ENCODE measurements around the gene RGL3. TPM values are rescaled to one million over a fixed set of nuclear protein-coding genes. Genes with fewer than 3 reads are reported as not detected.
A peak's percentile ranks its signal among the peaks of the same experiment; 100 is the strongest.

Gene RGL3
- total RNA-seq, 2 experiments from 2014 or later: not detected

- H3K4me1 Mint-ChIP-seq (ENCODE audit: low read depth): no peaks in the 10 kb centered on the region
- ATAC-seq (ENCODE audit: poor library complexity) (no peak), DNase-seq (no peak)
- no peak overlapping the region for H3K4me3 Mint-ChIP-seq
- TF ChIP-seq CTCF (IDR thresholded peaks at IDR 0.05): no peak
- peaks cover 16% of the 10 kb centered on the region for H3K27me3 Mint-ChIP-seq
- no peaks in the 10 kb centered on the region for H3K36me3 Mint-ChIP-seq (ENCODE audit: low read depth)
- intact Hi-C loops (cut with DNase I, micrococcal nuclease): no loop called here
- H3K27ac Mint-ChIP-seq: no peak overlapping the region
- Histone ChIP-seq H3K27ac (ENCODE audit: low read depth in 1 of 2, low read length in 2 of 2) (no peak overlapping the region), H3K4me1 (ENCODE audit: insufficient read depth, low read length) (no peaks in the 10 kb centered on the region), H3K9me3 (ENCODE audit: control insufficient read depth in 1 of 2, insufficient read depth in 1 of 2, low read length in 2 of 2) (no peaks in the 10 kb centered on the region), H3K36me3 (ENCODE audit: insufficient read depth, low read length) (no peaks in the 10 kb centered on the region), H3K4me3 (ENCODE audit: low read length) (no peak overlapping the region), H3K27me3 (ENCODE audit: control insufficient read depth in 1 of 2, insufficient read depth in 2 of 2, low read length in 2 of 2) (no peaks in the 10 kb centered on the region)
- H3K9me3 Mint-ChIP-seq: no peaks in the 10 kb centered on the region
- ChIA-PET CTCF (no interaction called here), POLR2A (no interaction called here)
Observed at GRCh38 chr19:11464333-11465265, 45.5 kb upstream of the RGL3 start.

GRCh38 chr19:11463391-11463790 lies 44.3 kb upstream of the RGL3 start:
- Mint-ChIP-seq H3K27ac (no peak overlapping the region), H3K4me3 (no peak overlapping the region), H3K27me3 (peaks cover 16% of the 10 kb centered on the region), H3K9me3 (no peaks in the 10 kb centered on the region), H3K4me1 (ENCODE audit: low read depth) (no peaks in the 10 kb centered on the region), H3K36me3 (ENCODE audit: low read depth) (no peaks in the 10 kb centered on the region)
- DNase-seq: peak in 1 of 14 experiments; percentile 44
- intact Hi-C loops (cut with DNase I, micrococcal nuclease): no loop called here
- no peak for TF ChIP-seq CTCF (IDR thresholded peaks at IDR 0.05)
- ChIA-PET CTCF (interaction anchor here (0.7 kb wide), 1 partner anchor 221 kb away, joined by 3 read pairs; no protein-coding TSS in a partner anchor), POLR2A (no interaction called here)
- Histone ChIP-seq H3K4me3 (ENCODE audit: low read length) (no peak overlapping the region), H3K4me1 (ENCODE audit: insufficient read depth, low read length) (no peaks in the 10 kb centered on the region), H3K36me3 (ENCODE audit: insufficient read depth, low read length) (no peaks in the 10 kb centered on the region), H3K27ac (ENCODE audit: low read depth in 1 of 2, low read length in 2 of 2) (no peak overlapping the region), H3K9me3 (ENCODE audit: control insufficient read depth in 1 of 2, insufficient read depth in 1 of 2, low read length in 2 of 2) (no peaks in the 10 kb centered on the region), H3K27me3 (ENCODE audit: control insufficient read depth in 1 of 2, insufficient read depth in 2 of 2, low read length in 2 of 2) (no peaks in the 10 kb centered on the region)
- ATAC-seq (ENCODE audit: poor library complexity): peak; percentile 87

- Histone ChIP-seq H3K9me3 (ENCODE audit: control insufficient read depth in 1 of 2, insufficient read depth in 1 of 2, low read length in 2 of 2) (no peaks in the 10 kb centered on the region), H3K4me3 (ENCODE audit: low read length) (no peak overlapping the region), H3K36me3 (ENCODE audit: insufficient read depth, low read length) (no peaks in the 10 kb centered on the region), H3K27me3 (ENCODE audit: control insufficient read depth in 1 of 2, insufficient read depth in 2 of 2, low read length in 2 of 2) (no peaks in the 10 kb centered on the region), H3K27ac (ENCODE audit: low read depth in 1 of 2, low read length in 2 of 2) (no peak overlapping the region), H3K4me1 (ENCODE audit: insufficient read depth, low read length) (no peaks in the 10 kb centered on the region)
- Mint-ChIP-seq H3K27ac (no peak overlapping the region), H3K4me3 (no peak overlapping the region), H3K9me3 (no peaks in the 10 kb centered on the region), H3K4me1 (ENCODE audit: low read depth) (no peaks in the 10 kb centered on the region), H3K36me3 (ENCODE audit: low read depth) (no peaks in the 10 kb centered on the region), H3K27me3 (peaks cover 23% of the 10 kb centered on the region)
- CTCF ChIA-PET: no interaction called here
- DNase-seq (no peak), ATAC-seq (ENCODE audit: poor library complexity) (no peak)
- POLR2A ChIA-PET: no interaction called here
- intact Hi-C loops (cut with DNase I, micrococcal nuclease): no loop called here
- TF ChIP-seq CTCF (IDR thresholded peaks at IDR 0.05): no peak
Observed at GRCh38 chr19:11461453-11461852, 42.3 kb upstream of the RGL3 start.
